ENCODE measurements around the gene ZNF536. TPM values are rescaled to one million over a fixed set of nuclear protein-coding genes. Genes with fewer than 3 reads are reported as not detected.

Gene ZNF536
- total RNA-seq, 1 experiment from 2014 or later = 0.05 TPM

- intact Hi-C loops (cut with micrococcal nuclease; ENCODE audit: unreplicated experiment) = no loop called here
- H3K27me3 ChIP-seq (ENCODE audit: control insufficient read depth, insufficient read depth, low read length) = 0 out of 2 replicates have a peak, but pooled peaks cover 2% of the 10 kb centered on the region
- H3K9me3 ChIP-seq (ENCODE audit: control insufficient read depth, insufficient read depth, low read depth, low read length) = no peaks in the 10 kb centered on the region
- TF ChIP-seq CTCF (IDR thresholded peaks at IDR 0.05) (no peak), REST (IDR thresholded peaks at IDR 0.05; ENCODE audit: insufficient read depth in 1 of 2, low read depth in 2 of 2, low read length in 1 of 2) (no peak), TCF7L2 (IDR thresholded peaks at IDR 0.05; ENCODE audit: low read depth, low read length) (no peak), SIN3A (IDR thresholded peaks at IDR 0.05; ENCODE audit: borderline replicate concordance, insufficient read depth, low read depth, low read length) (no peak), POLR2AphosphoS5 (IDR thresholded peaks at IDR 0.05; ENCODE audit: low read depth, low read length) (no peak)
- ChIA-PET POLR2A (no interaction called here), CTCF (no interaction called here)
- BruUV-seq (replicated peaks) = no TSS peak
- DNase-seq (ENCODE audit: low read depth, low spot score) = no peak
- H3K4me3 ChIP-seq (ENCODE audit: low read depth in 2 of 2, low read length in 2 of 2) = no peak overlapping the region
- ATAC-seq = no peak
- no peaks in the 10 kb centered on the region for H3K4me1 ChIP-seq (ENCODE audit: control insufficient read depth, insufficient read depth, low read length)
- H3K36me3 ChIP-seq (ENCODE audit: control insufficient read depth, insufficient read depth, low read length) = no peaks in the 10 kb centered on the region
- no peak overlapping the region for H3K27ac ChIP-seq (ENCODE audit: low read length)
- in situ Hi-C loops (cut with HindIII; ENCODE audit: low pct_unique_long_range_greater_than_20kb, low sequenced_read_pairs) = no loop called here
These were observed 32.3 kb upstream of the ZNF536 start for GRCh38 chr19:30339624-30340525.

- H3K4me3 ChIP-seq (ENCODE audit: low read depth in 2 of 2, low read length in 2 of 2) = no peak overlapping the region
- H3K4me1 ChIP-seq (ENCODE audit: control insufficient read depth, insufficient read depth, low read length) = no peaks in the 10 kb centered on the region
- BruUV-seq (replicated peaks) = no TSS peak
- ATAC-seq (no peak), DNase-seq (ENCODE audit: low read depth, low spot score) (no peak)
- H3K36me3 ChIP-seq (ENCODE audit: control insufficient read depth, insufficient read depth, low read length) = no peaks in the 10 kb centered on the region
- H3K27me3 ChIP-seq (ENCODE audit: control insufficient read depth, insufficient read depth, low read length) = 0 out of 2 replicates have a peak, but pooled peaks cover 2% of the 10 kb centered on the region
- CTCF ChIA-PET = no interaction called here
- H3K9me3 ChIP-seq (ENCODE audit: control insufficient read depth, insufficient read depth, low read depth, low read length) = no peaks in the 10 kb centered on the region
- H3K27ac ChIP-seq (ENCODE audit: low read length) = no peak overlapping the region
- intact Hi-C loops (cut with micrococcal nuclease; ENCODE audit: unreplicated experiment) (no loop called here), in situ Hi-C loops (cut with HindIII; ENCODE audit: low pct_unique_long_range_greater_than_20kb, low sequenced_read_pairs) (no loop called here)
- TF ChIP-seq TCF7L2 (IDR thresholded peaks at IDR 0.05; ENCODE audit: low read depth, low read length) (no peak), REST (IDR thresholded peaks at IDR 0.05; ENCODE audit: insufficient read depth in 1 of 2, low read depth in 2 of 2, low read length in 1 of 2) (no peak), SIN3A (IDR thresholded peaks at IDR 0.05; ENCODE audit: borderline replicate concordance, insufficient read depth, low read depth, low read length) (no peak), CTCF (IDR thresholded peaks at IDR 0.05) (no peak), POLR2AphosphoS5 (IDR thresholded peaks at IDR 0.05; ENCODE audit: low read depth, low read length) (no peak)
- POLR2A ChIA-PET = no interaction called here
These were observed 31.2 kb upstream of the ZNF536 start for GRCh38 chr19:30340771-30341561.
